Hematopoietic multipotent progenitor cell treated with erythropoietin and hydrocortisone succinate and interleukin-3 and kit ligand, for 8 days (in vitro differentiated cells): ENCODE data around the gene CCDC187.

Experiments used
- DNase-seq: peaks from one replicate; pipeline ENCODE4 v3.0.0-alpha.2; 2015

CCDC187 gene

DNA sequence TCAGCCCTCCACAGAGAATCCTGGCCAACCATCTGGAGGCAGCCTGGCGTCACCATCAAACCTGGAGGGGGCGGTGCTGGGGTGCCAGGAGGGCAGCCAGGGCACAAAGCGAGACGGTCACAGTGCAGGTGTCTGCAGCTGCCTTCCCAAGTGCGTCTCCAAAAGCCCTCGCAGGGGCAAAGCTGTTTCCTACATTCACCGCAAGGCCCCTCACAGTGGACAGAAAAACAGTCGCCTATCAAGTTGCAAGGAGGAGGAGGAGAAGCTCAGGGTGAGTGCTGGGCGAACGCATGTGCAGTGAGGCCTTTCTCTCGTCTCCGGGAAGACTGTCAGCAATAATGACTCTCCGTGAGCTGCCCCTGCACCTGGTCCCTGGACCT, 81.0 kb downstream of the CCDC187 start:
- no peak for DNase-seq

DNA sequence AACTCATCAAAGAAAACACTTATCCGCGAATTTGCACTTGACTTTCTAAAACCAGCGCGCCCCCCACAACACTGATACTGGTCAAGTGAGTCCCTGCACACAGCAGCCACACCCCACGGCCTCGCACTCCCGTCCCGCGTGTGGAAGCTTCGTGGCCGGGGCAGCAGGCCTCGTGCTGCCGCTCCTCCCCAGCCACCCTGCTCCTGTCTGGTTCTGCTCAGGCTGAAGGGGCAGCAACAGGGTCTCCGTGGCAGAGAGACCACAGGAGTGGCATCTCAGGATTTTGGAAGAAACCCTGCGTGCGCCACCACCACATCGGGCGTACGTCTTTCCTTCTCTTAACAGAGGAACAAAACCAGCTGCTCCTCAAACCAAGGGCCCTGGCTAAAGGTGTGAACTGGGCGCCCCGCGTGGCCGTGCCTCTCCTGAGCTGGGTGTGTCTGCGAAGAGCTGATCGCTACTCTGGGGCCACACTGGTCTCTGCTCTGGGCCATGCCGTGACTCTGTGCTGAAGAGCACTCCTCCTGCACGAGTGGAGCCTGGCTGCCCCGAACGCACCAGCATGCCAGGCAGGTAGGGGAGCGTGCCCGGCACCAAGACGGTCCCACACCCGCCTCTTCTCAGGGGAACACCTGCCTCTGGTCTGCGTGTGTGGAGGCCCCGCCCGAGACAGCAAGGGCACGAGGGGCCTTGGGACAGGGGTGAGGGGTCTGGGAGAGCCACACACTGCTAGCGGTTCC, 81.6 kb downstream of the CCDC187 start:
- no peak for DNase-seq

DNA sequence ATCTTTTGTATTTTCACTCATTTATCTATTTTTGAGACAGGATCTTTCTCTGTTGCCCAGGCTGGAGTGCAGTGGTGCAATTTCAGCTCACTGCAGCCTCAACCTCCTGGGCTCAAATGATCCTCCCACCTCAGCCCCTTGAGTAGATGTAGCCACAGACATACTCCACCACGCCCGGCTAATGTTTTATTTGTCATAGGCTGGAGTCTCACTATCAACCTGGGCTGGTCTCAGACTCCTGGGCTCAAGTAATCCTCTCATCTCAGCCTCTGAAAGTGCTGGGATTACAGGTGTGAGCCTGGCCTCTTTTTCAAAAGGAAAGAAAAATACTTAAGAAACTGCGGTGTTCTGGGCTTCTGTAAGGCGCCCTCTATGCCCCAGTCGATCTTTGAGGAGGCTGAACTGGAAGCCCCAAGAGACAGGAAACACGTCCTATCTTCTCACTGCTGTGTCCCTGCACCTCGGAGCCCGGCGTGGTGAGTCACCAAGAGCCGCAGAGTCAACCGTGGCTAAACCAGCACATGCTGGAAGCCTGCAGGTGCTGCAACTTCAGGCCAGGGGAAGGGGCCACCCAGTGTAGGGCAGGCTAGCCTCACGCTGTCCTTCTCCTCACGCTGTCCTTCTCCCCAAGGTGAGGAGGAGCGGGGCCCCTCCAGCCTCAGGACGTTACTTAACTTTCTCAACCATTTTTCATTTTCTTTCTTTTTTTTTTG, 83.7 kb downstream of the CCDC187 start:
- no peak for DNase-seq

DNA sequence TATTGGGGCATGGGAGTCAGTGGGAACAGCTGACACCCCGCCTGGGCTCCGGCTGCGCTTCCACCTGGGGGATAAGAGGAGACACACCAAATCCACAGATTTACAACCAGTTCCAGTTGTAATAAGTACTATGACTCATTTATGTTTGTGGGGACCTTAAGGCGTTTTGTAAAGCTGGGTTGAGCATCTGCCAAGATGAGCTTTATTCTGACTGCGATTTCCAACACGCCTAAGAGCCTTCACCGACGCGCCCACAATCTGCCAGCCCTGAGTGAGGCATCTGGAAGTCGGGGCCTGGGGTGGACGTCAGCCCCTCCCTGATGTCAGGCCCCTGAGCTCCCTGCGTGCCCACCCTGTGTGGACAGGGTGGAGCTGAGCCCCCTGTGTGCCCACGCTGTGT, 84.6 kb downstream of the CCDC187 start:
- no peak for DNase-seq

DNA sequence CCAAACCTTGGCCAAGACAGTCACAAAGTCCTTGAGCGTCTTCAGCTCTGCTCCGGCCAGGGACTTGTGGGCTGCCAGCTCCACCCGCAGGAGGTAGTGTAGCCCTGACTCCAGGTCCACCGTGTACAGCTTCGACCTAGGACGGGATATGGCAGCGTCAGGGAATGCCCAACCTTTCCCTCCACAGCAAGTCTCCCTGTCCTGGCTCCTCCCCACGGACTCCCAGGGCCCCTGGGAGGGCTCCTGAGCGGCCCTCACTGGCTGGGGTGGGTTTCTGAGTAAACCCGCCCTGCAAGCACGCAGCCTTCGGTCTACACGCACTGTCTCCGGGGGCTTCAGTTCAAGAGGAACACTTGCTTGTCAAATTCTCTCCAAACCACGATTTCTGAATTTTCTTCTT, 85.2 kb downstream of the CCDC187 start:
- no peak for DNase-seq

DNA sequence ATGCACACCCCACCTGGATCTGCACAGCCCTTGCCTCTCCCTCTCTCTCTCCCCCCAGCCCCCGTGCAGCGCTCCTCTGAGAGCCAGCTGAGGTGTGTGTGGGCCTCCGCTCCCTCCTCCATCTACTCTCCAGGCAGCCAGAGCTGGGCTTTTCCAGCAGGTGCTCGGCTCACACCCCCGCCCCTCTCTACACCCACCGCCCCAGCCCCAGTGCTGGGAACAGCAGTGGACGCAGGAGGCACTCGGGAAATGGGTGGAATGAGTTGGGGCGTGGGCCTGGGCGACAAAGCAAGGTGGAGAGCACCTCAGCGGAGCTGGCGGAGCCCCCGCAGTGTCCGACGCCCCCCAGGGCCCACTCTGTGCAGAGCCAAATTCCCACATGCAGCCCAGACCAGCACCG, 85.6 kb downstream of the CCDC187 start:
- no peak for DNase-seq

DNA sequence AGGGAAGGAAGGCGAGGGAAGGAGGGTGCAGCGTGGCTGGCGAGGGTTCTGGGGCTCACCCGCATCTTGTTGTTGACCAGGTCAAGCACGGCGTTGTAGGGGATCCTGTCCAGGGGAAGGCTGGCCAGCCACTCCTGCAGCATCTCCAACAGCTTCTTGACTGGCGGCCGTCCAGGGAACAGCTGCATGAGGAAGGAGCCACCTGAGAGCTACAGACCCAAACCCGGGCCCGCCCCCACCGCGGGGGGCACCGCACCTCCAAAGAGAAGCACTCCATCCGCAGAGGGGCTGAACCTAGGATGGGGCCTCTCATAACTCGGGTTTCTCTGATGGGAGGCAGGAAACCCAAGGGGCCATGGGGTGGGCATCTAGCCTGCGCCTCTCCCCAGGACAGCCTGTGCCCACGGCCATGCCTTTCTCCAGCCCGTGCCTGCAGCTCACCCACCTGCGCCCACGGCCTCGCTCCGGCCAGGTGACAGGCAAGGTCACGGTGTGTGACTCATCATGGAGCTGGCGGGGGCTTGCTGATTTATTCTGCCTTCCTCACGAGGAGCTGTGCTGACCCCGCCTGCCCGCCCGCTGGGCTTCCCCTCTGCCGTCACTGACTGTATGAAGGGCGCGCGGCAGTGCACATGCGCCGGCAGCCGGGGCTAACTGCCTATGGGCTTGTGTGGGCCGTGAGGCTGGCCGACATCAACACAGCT, 87.2 kb downstream of the CCDC187 start:
- DNase-seq = no peak

DNA sequence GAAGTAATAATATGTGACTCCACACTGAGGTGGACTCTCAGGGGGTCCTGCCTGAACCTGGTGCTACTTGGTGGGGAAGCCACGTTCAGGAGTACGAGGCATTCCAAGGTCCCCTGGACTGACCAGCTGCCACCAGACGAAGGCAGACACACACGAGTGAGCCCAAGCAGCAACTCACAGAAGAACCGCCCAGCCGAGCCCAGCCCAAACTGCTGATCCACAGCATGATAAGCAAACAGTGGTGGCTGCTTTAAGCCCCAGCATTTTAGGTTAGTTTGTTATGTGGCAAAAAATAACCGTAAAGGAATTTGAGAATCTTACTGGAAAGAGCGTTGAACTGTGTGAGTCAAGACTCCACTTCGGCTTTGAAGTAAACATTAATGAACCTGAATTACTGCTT, 90.2 kb downstream of the CCDC187 start:
- no peak for DNase-seq

DNA sequence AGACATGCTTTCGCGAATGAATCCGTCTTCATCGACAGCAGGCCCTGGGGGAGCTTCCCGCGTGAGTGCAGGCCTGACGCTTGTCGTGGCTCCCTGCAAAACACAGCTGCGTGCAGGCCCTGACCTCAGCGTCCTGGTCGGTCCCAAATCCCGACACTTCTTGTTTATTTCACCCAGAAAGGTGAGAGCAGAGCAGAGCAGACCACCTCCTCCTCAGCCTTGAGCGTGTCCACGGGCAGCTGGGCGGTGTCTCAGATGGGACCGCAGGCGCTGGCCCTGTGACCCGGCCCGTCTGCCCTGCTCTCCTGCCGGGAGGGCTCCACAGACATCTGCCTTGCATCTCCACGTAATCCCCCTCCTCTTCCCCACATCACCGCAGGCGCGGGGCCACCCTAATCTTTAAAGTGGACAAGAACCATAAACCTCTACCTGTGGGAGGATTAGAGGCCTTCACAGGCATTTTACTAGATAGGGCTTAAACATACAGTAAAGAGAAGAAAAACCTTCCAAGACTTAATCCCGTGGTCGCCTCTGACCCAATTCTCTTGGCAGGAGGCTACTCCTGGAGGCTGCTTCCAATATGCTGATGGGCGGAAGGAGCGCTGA, 91.4 kb downstream of the CCDC187 start:
- no peak for DNase-seq

DNA sequence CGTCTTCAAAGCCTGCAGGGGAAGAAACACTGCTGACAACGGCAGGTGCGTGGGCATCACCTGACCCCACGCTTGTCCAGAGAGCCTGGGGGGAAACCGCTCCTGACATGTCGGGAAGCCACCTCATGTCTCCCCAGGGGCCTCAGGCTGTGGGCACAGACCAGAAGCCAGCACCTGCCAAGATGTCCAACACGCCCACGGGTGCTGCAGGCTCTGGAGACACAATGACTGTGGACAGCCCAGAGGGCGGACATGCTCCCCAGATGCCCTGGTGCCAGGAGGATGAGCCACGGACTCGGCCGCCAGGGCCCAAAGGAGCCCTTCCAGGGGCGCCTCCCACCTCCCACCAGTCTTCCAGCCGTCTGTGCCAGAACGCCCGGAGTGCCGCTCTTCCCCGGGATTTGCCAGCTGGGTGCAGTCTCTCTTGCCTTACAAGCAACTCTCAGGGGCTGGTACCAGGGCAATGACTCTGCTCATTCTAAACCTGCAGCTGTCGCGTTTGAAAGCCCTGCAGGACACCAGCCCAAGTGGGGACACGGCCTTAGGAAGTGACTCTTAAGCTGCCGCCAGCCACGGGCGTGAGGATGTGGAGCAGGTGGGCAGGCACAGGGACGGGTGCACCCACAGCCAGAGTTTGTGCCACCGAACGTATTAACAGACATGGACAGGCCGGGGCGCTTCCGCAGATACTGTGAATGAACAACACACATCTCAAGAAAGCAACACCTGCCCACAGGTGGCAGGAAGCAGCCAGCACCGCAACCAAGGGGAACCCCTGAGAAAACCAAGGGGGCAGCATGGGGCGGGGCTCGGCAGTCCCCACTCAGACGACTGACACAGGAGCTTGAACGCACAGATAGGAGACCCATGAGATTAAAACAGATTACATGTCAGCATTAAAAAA, 92.2 kb downstream of the CCDC187 start:
- DNase-seq = no peak

DNA sequence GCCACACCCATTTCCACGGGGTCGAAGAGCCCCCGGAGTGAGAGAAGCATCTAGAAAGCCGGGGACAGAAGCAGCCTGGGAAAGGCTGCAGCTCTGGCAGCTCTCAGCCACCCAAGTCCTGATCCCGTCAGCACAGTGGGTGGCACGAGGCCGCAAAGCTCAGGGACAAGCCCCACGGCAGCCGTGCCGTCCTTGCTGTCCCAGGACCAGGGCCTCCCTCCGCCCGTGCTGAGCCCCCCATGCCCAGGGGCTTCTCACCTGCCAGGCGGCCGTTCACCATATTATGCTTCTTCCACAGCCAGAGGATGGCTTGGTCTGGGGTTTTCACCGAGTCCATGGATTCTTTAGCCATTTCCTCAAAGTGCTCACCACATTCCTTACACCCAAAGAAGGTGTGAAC, 92.9 kb downstream of the CCDC187 start:
- DNase-seq = no peak

DNA sequence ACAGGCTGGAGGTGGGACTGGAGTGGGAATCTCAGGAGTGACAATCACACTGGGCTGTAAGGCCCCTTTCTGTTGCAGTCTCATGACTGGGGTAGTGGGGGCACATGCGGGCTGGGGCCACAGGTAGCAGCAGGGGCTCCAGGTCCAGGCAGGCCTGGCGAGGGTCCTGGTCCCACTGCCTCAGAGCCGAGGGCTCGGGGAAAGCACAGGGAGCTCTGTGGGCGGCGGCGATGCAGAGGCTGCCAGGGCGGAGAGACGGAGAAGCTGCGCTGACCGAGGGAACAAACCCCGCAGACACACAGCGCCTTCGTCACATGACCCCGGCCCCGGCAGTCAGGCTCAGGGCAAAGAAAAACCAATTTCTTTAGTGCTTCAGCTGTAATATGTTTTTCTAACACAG, 93.6 kb downstream of the CCDC187 start:
- no peak for DNase-seq

DNA sequence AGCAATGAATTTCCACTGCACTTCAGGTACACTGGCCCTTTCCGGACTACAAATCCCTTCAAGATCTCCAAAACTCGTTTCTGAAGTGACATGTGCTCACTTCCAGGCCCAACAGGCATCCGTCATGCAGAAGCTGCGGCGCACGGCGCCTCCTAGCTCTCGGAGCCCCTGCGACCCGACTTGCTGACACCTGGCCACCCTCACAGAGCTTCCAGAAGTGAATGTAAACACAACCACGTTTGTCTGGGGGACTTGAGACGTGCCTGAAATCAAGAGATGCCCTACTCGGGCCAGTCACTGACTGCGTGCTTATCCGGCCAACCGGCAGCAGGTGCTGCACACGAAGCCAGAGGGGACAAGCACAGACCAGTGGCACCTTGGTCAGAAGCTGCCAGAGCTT, 94.1 kb downstream of the CCDC187 start:
- no peak for DNase-seq

DNA sequence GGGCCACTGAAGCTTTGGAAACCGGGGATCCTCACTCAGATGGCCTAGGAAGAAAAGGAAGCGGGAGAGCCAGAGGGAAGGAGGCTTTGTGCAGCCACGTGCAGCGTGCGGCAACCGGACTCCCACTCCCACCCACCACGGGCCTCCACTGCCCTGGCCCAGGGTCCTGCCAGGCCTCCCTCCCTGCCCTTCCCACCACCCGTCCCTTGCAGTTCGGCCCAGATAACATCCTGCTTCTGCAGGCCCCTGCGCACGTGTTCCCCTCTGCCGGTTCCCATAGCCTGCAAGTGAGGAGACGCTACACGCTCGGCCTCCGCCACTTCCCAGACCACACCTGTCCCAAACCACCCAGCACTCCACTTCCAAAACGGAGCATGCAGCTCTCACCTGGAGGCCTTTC, 94.7 kb downstream of the CCDC187 start:
- no peak for DNase-seq

DNA sequence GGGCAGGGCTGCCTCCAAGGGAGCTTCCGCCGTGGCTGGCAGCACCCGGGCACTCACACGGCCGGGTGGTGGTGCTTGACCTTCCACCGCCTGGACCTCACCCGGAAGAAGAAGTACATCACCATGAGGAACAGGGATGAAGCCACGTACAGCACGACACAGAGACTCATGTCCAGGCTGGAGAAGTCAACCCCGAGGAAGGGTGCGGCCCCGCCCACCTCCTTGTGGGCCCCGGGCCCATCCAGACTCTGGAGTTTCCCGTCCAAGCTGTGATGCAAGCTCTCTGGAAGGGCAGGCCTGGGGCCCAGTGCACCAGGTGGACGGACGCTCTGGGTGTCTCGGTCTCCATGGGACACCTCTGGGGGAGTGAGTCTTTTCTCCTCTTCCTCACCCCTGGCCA, 95.2 kb downstream of the CCDC187 start:
- DNase-seq = no peak

DNA sequence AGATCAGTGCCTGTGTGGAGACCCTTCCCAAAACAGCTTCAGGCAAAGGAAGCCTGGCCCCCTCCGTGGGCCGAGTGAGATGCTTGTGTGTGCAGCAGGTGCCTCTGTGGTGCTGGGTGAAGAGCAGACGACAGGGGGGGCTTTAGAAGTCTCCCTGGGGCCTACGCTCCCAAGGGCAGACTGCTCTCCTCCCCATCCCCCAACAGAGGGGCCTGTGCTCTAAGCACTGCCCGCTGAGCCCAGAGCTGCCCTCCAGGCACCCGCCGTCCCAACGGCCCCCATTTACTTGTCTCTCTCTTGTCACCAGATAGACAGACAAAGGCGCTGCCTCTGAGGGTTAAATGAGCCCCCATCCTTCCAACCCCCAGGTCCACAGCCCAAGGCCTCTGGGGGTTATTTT, 96.3 kb downstream of the CCDC187 start:
- DNase-seq = no peak

DNA sequence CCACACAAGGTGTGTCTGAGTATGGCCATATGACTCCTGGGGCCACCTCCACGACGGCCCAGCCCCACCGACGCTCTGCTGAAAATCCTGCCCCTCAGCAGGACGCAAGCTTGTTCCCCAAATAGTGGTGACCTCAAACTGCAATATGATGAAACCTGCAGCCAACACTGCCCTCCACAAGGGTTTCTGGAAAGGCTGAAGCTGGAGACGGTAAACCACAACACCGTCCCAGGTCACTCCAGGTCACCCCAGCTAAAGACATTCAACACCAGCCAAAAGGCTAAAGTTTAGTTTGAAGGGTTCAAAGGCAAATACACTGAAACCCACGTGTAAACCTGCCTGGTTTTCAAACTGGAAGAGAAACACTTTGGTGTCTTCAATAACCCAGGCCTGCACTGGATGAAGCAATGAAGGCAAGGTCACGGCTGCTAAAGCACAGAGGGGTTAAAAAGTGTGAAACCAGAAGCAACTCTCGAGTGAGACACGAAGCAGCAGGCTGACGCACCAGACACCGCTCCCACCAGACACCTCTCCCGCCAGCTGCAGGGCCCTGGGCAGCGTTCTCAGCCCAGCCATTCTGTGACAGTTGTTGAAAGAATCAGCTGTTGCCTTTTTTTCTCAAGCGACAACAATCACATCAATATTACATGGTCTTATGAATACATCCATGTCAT, 97.2 kb downstream of the CCDC187 start:
- DNase-seq = no peak

DNA sequence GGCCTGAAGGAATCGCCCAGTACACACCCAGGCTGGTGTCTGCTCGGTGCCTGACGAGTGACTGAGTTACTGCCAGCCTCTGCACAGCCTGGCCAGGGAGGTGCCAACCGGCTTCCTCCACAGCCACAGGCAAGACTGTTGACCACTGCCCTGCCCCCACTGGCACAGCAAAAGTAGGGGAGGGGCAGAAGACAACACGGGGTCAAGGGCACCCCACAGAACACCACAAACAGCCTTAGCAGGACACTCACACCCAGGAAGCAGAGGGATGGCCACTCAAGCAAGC, 98.2 kb downstream of the CCDC187 start:
- DNase-seq = no peak

DNA sequence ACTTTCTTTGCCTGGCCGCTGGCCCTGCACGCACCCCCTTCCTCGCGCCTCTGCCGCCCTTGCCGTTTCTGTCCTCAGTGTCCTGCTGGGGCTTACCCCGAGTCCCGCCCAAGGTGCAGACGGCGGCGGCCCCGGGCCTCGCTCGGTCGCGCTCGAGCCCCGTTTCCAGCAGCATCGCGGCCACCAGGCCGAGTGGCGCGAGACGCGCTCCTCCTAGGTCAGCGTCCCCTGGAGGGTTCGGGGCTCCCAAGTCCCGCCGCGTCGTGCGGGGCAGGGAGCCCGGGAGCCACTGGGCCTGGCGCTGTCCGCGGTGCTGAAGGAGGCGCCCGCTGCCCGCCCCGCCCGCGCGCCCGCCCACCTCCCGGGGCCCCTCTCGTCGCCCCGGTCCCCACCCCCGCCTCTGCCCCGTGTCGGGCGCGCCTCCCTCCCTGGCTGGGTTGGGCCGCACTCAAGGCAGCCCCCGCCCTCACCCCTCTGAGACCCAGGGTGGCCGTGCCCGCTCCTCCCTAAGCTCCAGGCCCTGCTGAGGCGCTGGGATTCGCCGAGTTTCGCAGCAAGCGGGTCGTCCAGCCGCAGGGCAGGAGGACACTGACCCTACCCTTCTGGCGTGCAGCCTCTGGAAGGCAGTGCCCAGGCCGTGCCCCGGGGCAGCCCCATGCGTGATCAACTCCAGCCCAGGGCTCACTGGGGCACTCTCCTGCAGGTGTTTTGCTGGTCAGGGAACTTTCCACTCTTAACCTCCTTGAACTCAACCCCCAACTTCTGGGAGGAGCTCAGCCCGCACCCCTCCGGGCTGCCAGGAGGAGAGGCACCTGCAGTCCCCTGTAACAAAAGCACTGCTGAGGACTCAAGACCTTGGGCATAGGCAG, 98.8 kb downstream of the CCDC187 start, which contains the start of gene LHX3:
TSS of gene LHX3 (minus strand) at position 291 of the 869 bp plus-strand sequence. CDS start at position 175, 116 bp downstream.
- DNase-seq = peak; percentile 47

DNA sequence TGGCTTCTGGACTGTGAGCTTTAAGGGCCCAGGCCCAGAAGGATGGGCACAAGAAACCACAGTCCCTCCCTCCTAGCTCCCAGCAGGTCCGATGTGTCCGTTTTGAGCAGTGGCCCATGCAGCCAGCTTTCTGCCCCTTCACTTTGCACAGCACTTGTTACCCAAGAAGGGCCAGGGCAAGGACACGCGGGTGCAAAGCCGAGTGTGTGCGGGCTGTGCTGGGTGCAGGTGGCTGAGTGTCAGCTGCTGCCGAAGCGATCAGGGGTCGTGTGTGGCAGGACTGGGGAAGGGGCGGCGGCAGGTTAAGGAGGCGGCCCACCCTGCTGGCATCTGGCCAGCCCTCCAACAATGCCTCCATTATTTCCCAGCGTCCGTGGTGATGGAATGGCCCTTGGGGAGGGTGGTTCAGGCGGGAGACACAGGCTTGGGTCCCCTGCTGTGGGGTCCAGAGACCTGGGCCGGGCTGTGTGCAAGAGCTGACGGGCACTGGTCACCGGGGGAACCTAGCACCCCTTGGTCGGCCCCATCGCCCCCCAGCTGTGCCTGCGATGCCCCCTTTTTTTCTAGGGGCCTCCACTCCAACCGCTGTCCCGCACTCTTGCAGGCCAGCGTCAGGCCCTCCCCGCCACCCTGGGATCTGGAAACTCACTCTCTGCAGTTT, 99.6 kb downstream of the CCDC187 start:
- DNase-seq = no peak
